Measurements from ENCODE around the gene FRYL.

The FRYL gene

GRCh38 chr4:48602222-48602621 is 177.9 kb downstream of the FRYL start:
- no peak for DNase-seq

- no peak for DNase-seq
Observed at GRCh38 chr4:48596336-48596735, 183.7 kb downstream of the FRYL start.

- DNase-seq: no peak
Observed at GRCh38 chr4:48594180-48594579, 185.9 kb downstream of the FRYL start.

- DNase-seq: no peak
Observed at GRCh38 chr4:48591372-48591771, 188.7 kb downstream of the FRYL start.

DNA sequence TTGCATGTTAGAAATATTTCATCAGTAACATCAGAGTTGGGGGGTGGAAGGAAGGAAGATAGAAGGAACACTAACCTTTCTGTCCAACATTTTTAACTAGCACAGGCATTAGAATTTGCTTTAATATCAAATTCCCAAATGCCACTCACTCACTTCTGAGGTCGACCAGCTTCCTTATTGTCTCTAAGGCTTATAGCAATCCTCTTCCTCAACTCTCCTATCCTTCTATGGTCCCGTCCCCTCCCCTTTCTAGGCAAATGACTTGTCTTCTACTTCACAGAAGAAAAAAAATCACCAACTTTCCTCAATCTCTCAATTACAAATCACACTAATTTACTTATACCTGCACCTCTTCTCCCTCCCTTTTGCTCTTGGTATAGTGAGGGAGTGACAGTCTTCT is 189.2 kb downstream of the FRYL start:
- DNase-seq: no peak

- no peak for DNase-seq
Observed at GRCh38 chr4:48589098-48589445, 191.0 kb downstream of the FRYL start.

- no peak for DNase-seq
Observed at GRCh38 chr4:48588230-48589097, 191.6 kb downstream of the FRYL start.

GRCh38 chr4:48585401-48585800 is 194.7 kb downstream of the FRYL start:
- no peak for DNase-seq

DNA sequence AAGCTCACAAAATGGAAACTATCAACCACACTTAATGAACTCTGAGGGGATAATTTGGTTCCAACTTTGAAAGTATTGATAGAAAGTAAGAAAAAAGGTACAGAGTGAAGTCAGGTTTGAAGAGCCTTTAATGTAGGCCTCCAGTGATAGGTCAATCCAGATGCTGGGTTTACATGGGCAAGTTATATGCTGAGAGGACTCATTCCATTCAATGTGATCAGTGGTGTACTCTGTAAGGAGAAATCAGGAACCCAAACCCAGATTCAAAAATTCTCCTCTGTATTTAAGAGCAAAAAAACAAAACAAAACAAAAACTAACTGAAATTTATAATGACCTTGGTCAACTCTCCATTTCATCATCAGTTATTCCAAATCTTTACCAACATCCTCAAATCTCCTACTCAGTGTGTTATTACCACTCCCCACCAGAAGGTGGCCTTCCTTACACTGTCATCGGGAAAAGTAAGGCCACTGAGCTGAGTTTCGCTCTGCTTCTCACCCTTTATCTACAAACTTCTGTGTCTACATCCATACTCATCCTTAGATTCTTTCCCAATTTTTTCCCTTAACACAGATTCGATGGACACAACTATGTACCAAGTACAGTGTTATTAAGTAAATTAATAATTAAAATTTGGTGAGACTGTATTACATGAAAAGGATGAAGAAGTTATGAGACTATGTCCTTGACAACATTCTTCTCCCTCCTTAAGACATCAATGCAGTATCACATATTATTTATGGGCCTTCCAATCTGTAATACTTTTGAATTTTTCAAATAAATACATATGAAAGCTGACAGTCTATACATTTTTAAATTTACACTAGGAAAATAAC is 201.7 kb downstream of the FRYL start:
- DNase-seq: peak; percentile 40

DNA sequence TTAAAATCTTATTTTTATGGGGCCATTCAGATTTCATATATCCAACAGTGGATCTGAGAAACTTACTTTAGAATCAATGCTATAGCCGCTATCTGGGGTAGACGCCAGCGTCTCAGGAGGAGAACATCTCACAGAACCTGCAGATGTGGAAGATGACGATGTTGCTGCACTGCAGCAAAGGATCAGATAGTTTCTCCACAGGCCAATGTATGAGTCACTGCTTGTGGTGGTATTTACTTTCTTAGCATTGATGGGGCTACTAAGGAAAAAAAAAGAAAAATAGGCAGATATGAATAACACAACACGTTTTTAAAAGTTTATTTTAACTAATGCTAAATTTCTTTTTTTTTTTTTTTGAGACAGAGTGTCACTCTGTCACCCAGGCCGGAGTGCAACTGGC is 204.1 kb downstream of the FRYL start:
- DNase-seq: no peak

- DNase-seq: no peak
Observed at GRCh38 chr4:48571471-48571870, 208.6 kb downstream of the FRYL start.

DNA sequence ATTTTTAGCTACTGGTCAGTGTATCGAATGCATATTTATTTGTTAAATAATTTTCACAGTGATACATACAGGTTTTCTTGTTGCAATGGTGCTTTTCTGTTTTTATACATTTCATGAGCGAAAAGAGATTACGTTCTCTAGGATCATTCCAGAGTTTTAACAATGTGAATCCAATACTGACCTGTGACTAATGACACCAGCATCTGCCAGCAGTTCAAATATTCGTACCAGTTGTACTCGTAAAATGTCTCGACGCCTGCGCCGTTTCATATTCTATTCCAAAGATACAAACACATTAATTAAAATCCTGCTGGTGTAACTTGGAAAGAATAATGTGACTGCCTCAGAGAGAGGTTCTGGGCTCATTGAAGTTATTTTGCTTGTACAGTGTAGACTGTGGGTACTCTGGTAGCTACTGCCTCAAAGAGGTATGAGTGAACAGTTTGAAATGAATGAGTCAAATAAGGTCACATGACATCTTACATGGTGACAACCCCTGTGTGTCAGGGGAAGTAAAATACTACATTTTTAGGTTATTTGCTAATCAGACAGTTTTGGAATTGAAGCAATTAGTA is 209.3 kb downstream of the FRYL start:
- DNase-seq: no peak

DNA sequence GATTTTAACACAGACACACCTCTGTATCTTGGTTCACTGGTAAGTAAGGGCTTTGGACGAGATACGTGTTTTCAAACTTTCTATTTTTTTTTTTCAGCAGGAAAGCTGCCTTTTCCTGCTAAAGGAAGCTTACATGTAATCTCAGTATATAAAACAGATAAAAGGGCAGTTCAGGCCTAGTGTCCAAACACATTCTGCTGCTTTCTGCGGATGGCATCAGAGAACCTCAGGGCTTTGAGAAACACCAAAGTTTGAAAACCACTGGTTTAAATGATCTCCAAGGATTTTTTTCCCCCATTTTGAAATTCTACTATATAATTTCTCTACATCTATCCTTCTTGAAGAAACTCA is 214.1 kb downstream of the FRYL start:
- no peak for DNase-seq

- DNase-seq: no peak
Observed at GRCh38 chr4:48565362-48566033, 214.6 kb downstream of the FRYL start.

- no peak for DNase-seq
Observed at GRCh38 chr4:48564151-48564550, 215.9 kb downstream of the FRYL start.

DNA sequence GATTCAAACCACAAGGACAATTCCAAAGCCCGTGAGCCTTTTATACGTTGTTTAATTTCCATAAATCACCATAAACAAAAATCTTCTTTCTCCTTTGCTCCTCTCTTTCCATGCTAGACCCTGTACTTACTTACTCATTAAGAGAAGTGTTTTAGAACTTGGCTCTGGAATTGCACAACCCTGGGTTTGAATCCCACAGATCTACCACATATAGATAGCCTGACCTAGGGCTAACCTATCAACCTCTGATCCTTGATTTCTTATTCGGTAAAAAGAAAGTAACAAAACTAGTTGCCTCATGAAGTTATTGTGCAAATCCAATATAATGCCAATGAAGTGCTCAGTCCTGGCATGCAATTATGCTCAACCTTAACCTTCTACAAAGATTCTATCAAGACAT is 221.3 kb downstream of the FRYL start:
- DNase-seq: no peak

- no peak for DNase-seq
Observed at GRCh38 chr4:48558026-48558425, 222.1 kb downstream of the FRYL start.

GRCh38 chr4:48557478-48557877 is 222.6 kb downstream of the FRYL start:
- no peak for DNase-seq

DNA sequence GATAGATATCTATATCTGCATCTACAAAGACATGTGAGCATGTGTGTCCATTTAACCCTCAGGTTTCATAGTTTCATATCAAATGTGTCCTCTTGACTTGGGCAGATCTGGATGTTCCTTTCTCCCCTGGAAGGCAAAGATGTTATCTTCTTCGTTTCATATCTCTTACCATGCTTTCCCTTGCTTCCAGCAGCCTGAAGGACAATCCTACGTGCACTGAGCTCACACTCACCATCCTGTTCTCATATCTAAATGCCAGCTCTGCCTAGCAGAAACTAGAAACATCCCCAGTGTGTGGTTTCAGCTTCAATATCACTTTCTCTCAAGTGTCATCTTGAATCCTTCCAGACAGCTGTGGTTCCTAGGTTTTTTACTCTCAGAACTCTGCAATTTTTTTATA is 223.8 kb downstream of the FRYL start:
- no peak for DNase-seq

- DNase-seq: no peak
Observed at GRCh38 chr4:48554606-48555005, 225.5 kb downstream of the FRYL start.

- no peak for DNase-seq
Observed at GRCh38 chr4:48553720-48554119, 226.4 kb downstream of the FRYL start.

- DNase-seq: no peak
Observed at GRCh38 chr4:48546336-48546735, 233.7 kb downstream of the FRYL start.

- no peak for DNase-seq
Observed at GRCh38 chr4:48543796-48544195, 236.3 kb downstream of the FRYL start.
